K562 (cell line): ENCODE measurements around the gene LRP2. TPM values are rescaled to one million over a fixed set of nuclear protein-coding genes. Genes with fewer than 3 reads are reported as not detected.
A peak's percentile ranks its signal among the peaks of the same experiment; 100 is the strongest.

Experiments used
- ATAC-seq: fragments of 200-7000 bp; cut with Tn5 transposase; 3 replicates; pipeline ENCODE4 v1.9.1; 2020; ENCODE audit warnings: moderate library complexity
- BruUV-seq: library from RNA; stranded (reverse); fragments of 400-500 nt; replicated peaks from 2 replicates; lab custom pipeline; 2021; lab: Mats Ljungman, UMichigan
- CTCF ChIA-PET: fragments of 300-600 bp; formaldehyde crosslinking; extraction: SDS; loops from one replicate; lab custom pipeline; 2021; ENCODE audit warnings: low intra/inter-chr PET ratio; lab: Yijun Ruan, JAX
- POLR2A ChIA-PET: fragments of 300-600, 350-650 bp; sonication (Branson Sonifier 250); formaldehyde crosslinking; extraction: SDS; loops from one replicate; lab custom pipeline; 2021; ENCODE audit warnings: antibody characterized with exemption, inconsistent platforms; lab: Yijun Ruan, JAX
- DNase-seq, 4 experiments: peaks; one replicate each; pipeline versions ENCODE4 v3.0.0 to v3.0.0-alpha.2; 2011 to 2018; ENCODE audit warnings: low spot score in 3 of 4, mixed read lengths in 3 of 4; ENCODE audit errors: extremely low read depth in 1 of 4
- FAIRE-seq: peaks from 2 replicates; lab custom pipeline; 2011; peaks lifted over from hg19 to GRCh38; lab: Jason Lieb, UNC
- H2AFZ ChIP-seq: 2 replicates; pipeline ENCODE4 v1.6.0; 2011; ENCODE audit warnings: low read depth, low read length, control low read depth, inconsistent platforms
- H3K27ac ChIP-seq: fragments of 200-600 bp; 3 replicates; pipeline ENCODE4 v1.8.0; 2011; ENCODE audit warnings: low read depth, mild to moderate bottlenecking, control low read depth, inconsistent platforms, low read length, moderate library complexity, mixed read lengths; ENCODE audit errors: extremely low read depth
- H3K27me3 ChIP-seq, 2 experiments: fragments of 300-600 bp in 1 of 2; 2 replicates in 1 of 2; 3 replicates in 1 of 2; pipeline versions ENCODE4 v1.6.0 to v1.8.0; 2011; ENCODE audit warnings: inconsistent platforms in 2 of 2, low read length in 2 of 2, mild to moderate bottlenecking in 1 of 2, mixed read lengths in 1 of 2, moderate library complexity in 1 of 2; ENCODE audit not compliant: control insufficient read depth in 2 of 2, insufficient read depth in 2 of 2
- H3K36me3 ChIP-seq: fragments of 300-600 bp; 3 replicates; pipeline ENCODE4 v1.8.0; 2011; ENCODE audit warnings: mild to moderate bottlenecking, low read length, inconsistent platforms; ENCODE audit not compliant: control insufficient read depth, insufficient read depth
- H3K4me1 ChIP-seq, 2 experiments: fragments of 200-600 bp in 1 of 2; replicated peaks in 1 of 2; 2 replicates in 1 of 2; 3 replicates in 1 of 2; pipeline versions ENCODE4 v1.5.1 to v1.8.0; 2011; ENCODE audit warnings: inconsistent platforms in 2 of 2, low read length in 2 of 2, mild to moderate bottlenecking in 1 of 2, mixed read lengths in 1 of 2, moderate library complexity in 1 of 2; ENCODE audit not compliant: control insufficient read depth in 2 of 2, insufficient read depth in 2 of 2
- H3K4me2 ChIP-seq: 2 replicates; pipeline ENCODE4 v1.6.1; 2011; ENCODE audit warnings: low read length, control low read depth, inconsistent platforms, mixed read lengths; ENCODE audit not compliant: insufficient read depth
- H3K4me3 ChIP-seq: fragments of 200-600 bp; sonication (generic), shearing (Covaris generic); 2 replicates; pipeline ENCODE4 v1.5.1; 2016; ENCODE audit warnings: control low read depth, inconsistent platforms
- H3K79me2 ChIP-seq: fragments of 200-600 bp; 3 replicates; pipeline ENCODE4 v1.8.0; 2011; ENCODE audit warnings: low read length, inconsistent platforms; ENCODE audit not compliant: control insufficient read depth, insufficient read depth
- H3K9ac ChIP-seq, 2 experiments: 2 replicates each; pipeline versions ENCODE4 v1.6.0 to v1.6.1; 2011; ENCODE audit warnings: low read depth in 2 of 2, low read length in 2 of 2, control low read depth in 1 of 2, inconsistent platforms in 1 of 2, mild to moderate bottlenecking in 1 of 2, mixed read lengths in 1 of 2; ENCODE audit not compliant: insufficient read depth in 1 of 2
- H3K9me1 ChIP-seq: one replicate; pipeline ENCODE4 v1.6.0; 2011; ENCODE audit warnings: inconsistent platforms, mild to moderate bottlenecking, low read length, moderate library complexity; ENCODE audit not compliant: control insufficient read depth, insufficient read depth
- H3K9me3 ChIP-seq: replicated peaks from 2 replicates; pipeline ENCODE4 v1.5.1; 2011; ENCODE audit warnings: low read depth, low read length, inconsistent platforms; ENCODE audit not compliant: control insufficient read depth, insufficient read depth
- H4K20me1 ChIP-seq: replicated peaks from 2 replicates; pipeline ENCODE4 v1.6.1; 2011; ENCODE audit warnings: low read length, inconsistent platforms, mixed read lengths; ENCODE audit not compliant: control insufficient read depth, insufficient read depth
- ARID2 ChIP-seq: fragments of 450-650 bp; IDR thresholded peaks from 2 replicates; pipeline ENCODE4 v1.6.1; 2017; ENCODE audit warnings: antibody characterized with exemption, mild to moderate bottlenecking
- CC2D1A ChIP-seq: fragments of 450-650 bp; IDR thresholded peaks from 2 replicates; pipeline ENCODE4 v1.6.1; 2017; ENCODE audit warnings: mild to moderate bottlenecking
- MCM2 ChIP-seq: fragments of 450-650 bp; IDR thresholded peaks from 2 replicates; pipeline ENCODE4 v1.6.1; 2017; ENCODE audit warnings: low read depth, mild to moderate bottlenecking
- NBN ChIP-seq: fragments of 450-650 bp; IDR thresholded peaks from 2 replicates; pipeline ENCODE4 v1.6.1; 2016; ENCODE audit warnings: low read depth, mild to moderate bottlenecking
- NRF1 ChIP-seq, 2 experiments: fragments of 450-650 bp; IDR thresholded peaks in 1 of 2; conservative IDR thresholded peaks in 1 of 2; 2 replicates each; pipeline ENCODE4 v1.6.1; 2014; ENCODE audit warnings: mild to moderate bottlenecking in 2 of 2
- PTTG1 ChIP-seq: fragments of 450-650 bp; IDR thresholded peaks from 2 replicates; pipeline ENCODE4 v1.6.1; 2016; ENCODE audit warnings: low read depth, mild to moderate bottlenecking, missing genetic modification characterization, missing compliant biosample characterization
- SIRT6 ChIP-seq: IDR thresholded peaks from one replicate; pipeline ENCODE4 v1.6.1; 2012; ENCODE audit warnings: low read depth, mild to moderate bottlenecking, control low read depth, inconsistent platforms, low read length, moderate library complexity
- TAF1 ChIP-seq: IDR thresholded peaks from 2 replicates; pipeline ENCODE4 v1.6.1; 2011; ENCODE audit warnings: mild to moderate bottlenecking, low read length, moderate library complexity; ENCODE audit not compliant: insufficient read depth, control insufficient read depth, severe bottlenecking; ENCODE audit errors: extremely low read depth
- TEAD1 ChIP-seq, 2 experiments: fragments of 450-650 bp in 1 of 2; sonication (generic) in 1 of 2; formaldehyde crosslinking; IDR thresholded peaks; 2 replicates each; pipeline versions ENCODE4 v1.4.0 to v1.8.0; 2020 to 2022; ENCODE audit warnings: mild to moderate bottlenecking in 2 of 2, missing genetic modification reagents in 1 of 2
- TFAM ChIP-seq: fragments of 250-450 bp; sonication (Bioruptor Pico); conservative IDR thresholded peaks from 2 replicates; pipeline ENCODE4 v1.5.0; 2021; ENCODE audit warnings: mild to moderate bottlenecking, moderate library complexity
- ZEB2 ChIP-seq: fragments of 450-650 bp; IDR thresholded peaks from 2 replicates; pipeline ENCODE4 v1.6.1; 2016
- ZKSCAN1 ChIP-seq: fragments of 150-350 bp; IDR thresholded peaks from 2 replicates; pipeline ENCODE4 v1.6.1; 2016; ENCODE audit warnings: low read depth, low read length
- WGBS: fragments of 100-300 bp; shearing (Covaris generic); methylation state at CpG from one replicate; pipeline ENCODE4 v1.1.6; 2016; ENCODE audit warnings: low coverage, mixed read lengths; ENCODE audit not compliant: insufficient coverage; ENCODE audit errors: missing lambda C conversion rate; 5-methylcytosine and 5-hydroxymethylcytosine counted together
- in situ Hi-C: fragments of 300-500 bp; cut with MboI; formaldehyde crosslinking; loops from 4 replicates; pipeline ENCODE4 v1.15.0; 2018; ENCODE audit warnings: inconsistent platforms, mixed read lengths
- intact Hi-C: fragments of 100-400 bp; cut with micrococcal nuclease; formaldehyde crosslinking; loops from 2 replicates; pipeline ENCODE4 v1.14.2; 2022
- polyA plus RNA-seq, 8 experiments: library from polyadenylated mRNA; depleted of rRNA in 4 of 8; stranded (reverse) in 5 of 8; unstranded in 3 of 8; fragments of >200 nt; fragmentation: Nextera tagmentation in 2 of 8; fragmentation: Illumina TruSeq in 1 of 8; extraction: Ambion mirVana in 2 of 8; extraction: Trizol in 1 of 8; gene quantifications; 2 replicates each; pipeline versions ENCODE4 v1.2.1 to v1.2.3, GENCODE V29; 2011 to 2014; ENCODE audit warnings: inconsistent platforms in 1 of 8, missing spikeins in 1 of 8
- total RNA-seq, 7 experiments: library from RNA; depleted of rRNA in 6 of 7; stranded (reverse); fragments of >200 nt in 6 of 7; fragmentation: Illumina TruSeq in 2 of 7; extraction: Trizol in 2 of 7; gene quantifications; 2 replicates each; pipeline versions ENCODE4 v1.2.1 to v1.2.3, GENCODE V29; 2011 to 2021; ENCODE audit warnings: low replicate concordance in 1 of 7
- TF ChIP-seq, protein P1 (sequence below): fragments of 450-650 bp; IDR thresholded peaks from 2 replicates; pipeline ENCODE4 v1.6.1; 2018; ENCODE audit warnings: mild to moderate bottlenecking, low read depth; ENCODE audit not compliant: partially characterized antibody

The LRP2 gene
- total and polyA plus RNA-seq, 9 of the 15 experiments (the other 6 are each of a cell fraction or from before 2014, with no cell fraction given), result 0.04 to 0.18 (median 0.11) TPM; not detected in 1

- ATAC-seq, result peak; percentile 96
- H3K27ac ChIP-seq, result no peak overlapping the region
- in situ Hi-C loops (loop anchor here (5.0 kb wide), 1 partner anchor 113 kb away; no protein-coding TSS in a partner anchor), intact Hi-C loops (loop anchor here (1.0 to 10.0 kb wide), 7 partner anchors 32 to 415 kb away; partner anchors contain the start of gene ABCB11)
- 32% methylated on average over 21 of the region's 21 CpGs for WGBS
- no peaks in the 10 kb centered on the region for H4K20me1 ChIP-seq
- H3K36me3 ChIP-seq, result no peaks in the 10 kb centered on the region
- no peaks in the 10 kb centered on the region for H3K79me2 ChIP-seq
- H3K4me2 ChIP-seq, result peak overlapping the region; percentile 54
- peak; percentile 90 to 92 (median 92) for DNase-seq
- H3K4me3 ChIP-seq, result no peak overlapping the region
- no peaks in the 10 kb centered on the region for H3K9me1 ChIP-seq
- POLR2A ChIA-PET, result interaction anchor here (0.7 to 1.7 kb wide), 7 partner anchors 14 to 142 kb away, joined by 3 to 6 read pairs (median 4); no protein-coding TSS in a partner anchor
- FAIRE-seq, result peak; percentile 87
- CTCF ChIA-PET, result interaction anchor here (0.8 to 3.7 kb wide), 8 partner anchors 23 to 819 kb away, joined by 4 to 20 read pairs (median 8); no protein-coding TSS in a partner anchor
- H3K9ac ChIP-seq, result peak overlapping the region; percentile 1 to 28; a peak in 1 of 4 replicates
- H3K9me3 ChIP-seq, result no peaks in the 10 kb centered on the region
- peak overlapping the region; percentile 92 for H2AFZ ChIP-seq
- peaks cover 0 to 17% of the 10 kb centered on the region in 2 experiments; a peak in 4 of 5 replicates for H3K4me1 ChIP-seq
- no TSS peak for BruUV-seq
- H3K27me3 ChIP-seq, result no peaks in the 10 kb centered on the region
- TF ChIP-seq ARID2 (peak; percentile 92), TEAD1 (CRISPR knock-in tag; IDR thresholded peaks at IDR 0.05) (0 out of 4 replicates have a peak, but pooled peaks of 1 of the 2 experiments have one; percentile 62), MCM2 (no peak), PTTG1 (tag) (no peak), TAF1 (no peak), CC2D1A (peak; percentile 86), SIRT6 (no peak), NBN (peak; percentile 32; the same call in 1 of the 2 replicates), ZKSCAN1 (no peak), TFAM (no peak), ZEB2 (no peak), NRF1 (conservative IDR thresholded peaks at IDR 0.05 in 1 of 2, IDR thresholded peaks at IDR 0.05 in 1 of 2) (no peak)
- TF ChIP-seq, protein P1, sequence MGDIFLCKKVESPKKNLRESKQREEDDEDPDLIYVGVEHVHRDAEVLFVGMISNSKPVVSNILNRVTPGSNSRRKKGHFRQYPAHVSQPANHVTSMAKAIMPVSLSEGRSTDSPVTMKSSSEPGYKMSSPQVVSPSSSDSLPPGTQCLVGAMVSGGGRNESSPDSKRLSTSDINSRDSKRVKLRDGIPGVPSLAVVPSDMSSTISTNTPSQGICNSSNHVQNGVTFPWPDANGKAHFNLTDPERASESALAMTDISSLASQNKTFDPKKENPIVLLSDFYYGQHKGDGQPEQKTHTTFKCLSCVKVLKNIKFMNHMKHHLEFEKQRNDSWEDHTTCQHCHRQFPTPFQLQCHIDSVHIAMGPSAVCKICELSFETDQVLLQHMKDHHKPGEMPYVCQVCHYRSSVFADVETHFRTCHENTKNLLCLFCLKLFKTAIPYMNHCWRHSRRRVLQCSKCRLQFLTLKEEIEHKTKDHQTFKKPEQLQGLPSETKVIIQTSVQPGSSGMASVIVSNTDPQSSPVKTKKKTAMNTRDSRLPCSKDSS, result no peak
These were observed 252.6 kb downstream of the LRP2 start for GRCh38 chr2:169109502-169110409.
